H9 (cell line): ENCODE results near the gene CEP126. TPM values are rescaled to one million over a fixed set of nuclear protein-coding genes. Genes with fewer than 3 reads are reported as not detected.

Experiments
- DNase-seq: peaks from one replicate; pipeline ENCODE4 v3.0.0-alpha.2; 2017
- H2AFZ ChIP-seq: one replicate; pipeline ENCODE4 v1.6.1; 2013; ENCODE audit warnings: mild to moderate bottlenecking, low read length, control low read depth, moderate library complexity
- H2AK5ac ChIP-seq: 2 replicates; pipeline ENCODE4 v1.6.1; 2013; ENCODE audit warnings: low read length, control low read depth, mixed read lengths; ENCODE audit not compliant: insufficient read length
- H2BK120ac ChIP-seq: one replicate; pipeline ENCODE4 v1.6.1; 2013; ENCODE audit warnings: low read depth, mild to moderate bottlenecking, low read length, control low read depth, inconsistent platforms; ENCODE audit not compliant: poor library complexity, severe bottlenecking
- H2BK12ac ChIP-seq: 2 replicates; pipeline ENCODE4 v1.6.1; 2013; ENCODE audit warnings: low read length, control low read depth, mixed read lengths, low read depth; ENCODE audit not compliant: insufficient read length
- H2BK15ac ChIP-seq: 2 replicates; pipeline ENCODE4 v1.6.1; 2013; ENCODE audit warnings: low read depth, low read length, control low read depth
- H2BK20ac ChIP-seq: one replicate; pipeline ENCODE4 v1.6.1; 2013; ENCODE audit warnings: low read depth, mild to moderate bottlenecking, low read length, control low read depth, inconsistent platforms; ENCODE audit not compliant: poor library complexity, severe bottlenecking
- H2BK5ac ChIP-seq: 2 replicates; pipeline ENCODE4 v1.6.1; 2013; ENCODE audit warnings: low read length, control low read depth, mixed read lengths; ENCODE audit not compliant: insufficient read length
- H3K14ac ChIP-seq: 2 replicates; pipeline ENCODE4 v1.6.1; 2013; ENCODE audit warnings: low read length, control low read depth; ENCODE audit not compliant: insufficient read depth
- H3K18ac ChIP-seq: 2 replicates; pipeline ENCODE4 v1.6.1; 2013; ENCODE audit warnings: low read depth, mild to moderate bottlenecking, mixed read lengths, low read length, control low read depth; ENCODE audit not compliant: insufficient read length
- H3K23ac ChIP-seq: 2 replicates; pipeline ENCODE4 v1.6.1; 2013; ENCODE audit warnings: low read length, control low read depth, mixed read lengths, low read depth; ENCODE audit not compliant: insufficient read length
- H3K23me2 ChIP-seq: 2 replicates; pipeline ENCODE4 v1.6.1; 2013; ENCODE audit warnings: low read depth, mild to moderate bottlenecking, mixed read lengths, low read length, control low read depth; ENCODE audit not compliant: insufficient read length, poor library complexity, severe bottlenecking
- H3K27ac ChIP-seq: 2 replicates; pipeline ENCODE4 v1.5.1; 2013; ENCODE audit warnings: low read length, control low read depth, mixed read lengths, low read depth; ENCODE audit not compliant: insufficient read length
- H3K27me3 ChIP-seq: 2 replicates; pipeline ENCODE4 v1.6.1; 2013; ENCODE audit warnings: low read length, control low read depth, inconsistent platforms; ENCODE audit not compliant: insufficient read depth
- H3K4ac ChIP-seq: 2 replicates; pipeline ENCODE4 v1.6.1; 2013; ENCODE audit warnings: low read depth, mild to moderate bottlenecking, control low read depth, inconsistent platforms, low read length, moderate library complexity
- H3K4me1 ChIP-seq: 2 replicates; pipeline ENCODE4 v1.6.1; 2013; ENCODE audit warnings: low read length, control low read depth, inconsistent platforms; ENCODE audit not compliant: insufficient read depth
- H3K4me2 ChIP-seq: 2 replicates; pipeline ENCODE4 v1.6.1; 2013; ENCODE audit warnings: low read length, control low read depth, mixed read lengths; ENCODE audit not compliant: insufficient read length, insufficient read depth
- H3K56ac ChIP-seq: 2 replicates; pipeline ENCODE4 v1.6.1; 2013; ENCODE audit warnings: low read depth, mild to moderate bottlenecking, mixed read lengths, low read length, control low read depth; ENCODE audit not compliant: insufficient read length
- H3K79me1 ChIP-seq: 2 replicates; pipeline ENCODE4 v1.6.1; 2013; ENCODE audit warnings: low read depth, mild to moderate bottlenecking, moderate library complexity, low read length, control low read depth, inconsistent platforms; ENCODE audit not compliant: insufficient read depth, poor library complexity, severe bottlenecking
- H3K79me2 ChIP-seq: 2 replicates; pipeline ENCODE4 v1.6.1; 2013; ENCODE audit warnings: low read length, control low read depth, inconsistent platforms; ENCODE audit not compliant: insufficient read depth
- H3K9ac ChIP-seq: 2 replicates; pipeline ENCODE4 v1.6.1; 2013; ENCODE audit warnings: low read length, control low read depth, mixed read lengths; ENCODE audit not compliant: insufficient read length; ENCODE audit errors: extremely low read depth
- H3K9me3 ChIP-seq: one replicate; pipeline ENCODE4 v1.6.1; 2013; ENCODE audit warnings: low read depth, low read length, inconsistent platforms; ENCODE audit not compliant: control insufficient read depth
- H3T11ph ChIP-seq: one replicate; pipeline ENCODE4 v1.6.1; 2013; ENCODE audit warnings: mild to moderate bottlenecking, low read length, control low read depth, inconsistent platforms
- H4K20me1 ChIP-seq: one replicate; pipeline ENCODE4 v1.6.1; 2013; ENCODE audit not compliant: control insufficient read depth, insufficient read length, insufficient read depth
- H4K5ac ChIP-seq: 2 replicates; pipeline ENCODE4 v1.6.1; 2013; ENCODE audit warnings: low read depth, mild to moderate bottlenecking, mixed read lengths, low read length, control low read depth; ENCODE audit not compliant: insufficient read length
- H4K8ac ChIP-seq: replicated peaks from 2 replicates; pipeline ENCODE4 v1.6.1; 2013; ENCODE audit warnings: low read length, control low read depth, mixed read lengths, low read depth; ENCODE audit not compliant: insufficient read length
- H4K91ac ChIP-seq: 2 replicates; pipeline ENCODE4 v1.6.1; 2013; ENCODE audit warnings: low read depth, mild to moderate bottlenecking, moderate library complexity, mixed read lengths, low read length, control low read depth; ENCODE audit not compliant: insufficient read length
- H3K27ac Mint-ChIP-seq, 3 experiments: 2 replicates in 2 of 3; 3 replicates in 1 of 3; pipeline ENCODE4 v1.8.0; 2020 to 2021; ENCODE audit warnings: mixed read lengths in 3 of 3, mild to moderate bottlenecking in 1 of 3, moderate library complexity in 1 of 3
- H3K27me3 Mint-ChIP-seq: 2 replicates; pipeline ENCODE4 v1.8.0; 2021; ENCODE audit warnings: low read depth, mild to moderate bottlenecking, moderate library complexity, mixed read lengths
- H3K36me3 Mint-ChIP-seq, 3 experiments: 2 replicates in 2 of 3; 3 replicates in 1 of 3; pipeline ENCODE4 v1.8.0; 2020 to 2021; ENCODE audit warnings: low read depth in 3 of 3, mixed read lengths in 3 of 3; ENCODE audit not compliant: insufficient read depth in 1 of 3
- H3K4me1 Mint-ChIP-seq, 2 experiments: 2 replicates each; pipeline ENCODE4 v1.8.0; 2020; ENCODE audit warnings: mixed read lengths in 2 of 2
- H3K4me3 Mint-ChIP-seq, 2 experiments: 2 replicates in 1 of 2; 3 replicates in 1 of 2; pipeline ENCODE4 v1.8.0; 2020 to 2021; ENCODE audit warnings: mild to moderate bottlenecking in 2 of 2, mixed read lengths in 2 of 2, moderate library complexity in 1 of 2
- H3K9me3 Mint-ChIP-seq, 2 experiments: 2 replicates in 1 of 2; 3 replicates in 1 of 2; pipeline ENCODE4 v1.8.0; 2020; ENCODE audit warnings: mild to moderate bottlenecking in 2 of 2, mixed read lengths in 2 of 2, moderate library complexity in 1 of 2
- CTCF ChIP-seq: fragments of 200-600 bp; sonication (generic); conservative IDR thresholded peaks from 3 replicates; pipeline ENCODE4 v1.8.0; 2021; ENCODE audit warnings: antibody characterized with exemption, mild to moderate bottlenecking
- WGBS: extraction: QIAGEN DNeasy Blood & Tissue Kit; methylation state at CpG from one replicate; pipeline ENCODE4 v1.1.7; 2013; ENCODE audit warnings: missing lambda C conversion rate, low lambda C conversion rate, mixed read lengths; ENCODE audit not compliant: insufficient read length; ENCODE audit errors: extremely low coverage; 5-methylcytosine and 5-hydroxymethylcytosine counted together
- total RNA-seq: library from RNA; stranded (reverse); gene quantifications from 2 replicates; pipeline ENCODE4 v1.2.1, GENCODE V29; 2021

The CEP126 gene
- total RNA-seq, 1 experiment from 2014 or later: 1.2 TPM

- H2AK5ac ChIP-seq: no peak overlapping the region
- no peak overlapping the region for H2AFZ ChIP-seq
- H2BK15ac ChIP-seq: no peak overlapping the region
- no peak overlapping the region for H2BK120ac ChIP-seq
- H4K8ac ChIP-seq: no peak overlapping the region
- no peak overlapping the region for H3K14ac ChIP-seq
- no peaks in the 10 kb centered on the region for H4K20me1 ChIP-seq
- no peak for DNase-seq
- no peak overlapping the region for H3K18ac ChIP-seq
- H3K23me2 ChIP-seq: no peaks in the 10 kb centered on the region
- no peaks in the 10 kb centered on the region; the same call in 1 of the 2 replicates for H3K27me3 Mint-ChIP-seq
- no peaks in the 10 kb centered on the region for H3K79me1 ChIP-seq
- no peaks in the 10 kb centered on the region for H3K36me3 Mint-ChIP-seq
- H3K4me2 ChIP-seq: no peak overlapping the region
- no peak overlapping the region for H3K56ac ChIP-seq
- H3K23ac ChIP-seq: no peak overlapping the region
- H2BK20ac ChIP-seq: no peak overlapping the region
- no peak overlapping the region for H3T11ph ChIP-seq
- H3K4me1 Mint-ChIP-seq: peaks cover 2 to 8% of the 10 kb centered on the region in 2 experiments; a peak in 2 of 4 replicates
- H3K9me3 Mint-ChIP-seq: no peaks in the 10 kb centered on the region
- no peaks in the 10 kb centered on the region; the same call in 1 of the 2 replicates for H3K27me3 ChIP-seq
- no peaks in the 10 kb centered on the region for H3K79me2 ChIP-seq
- TF ChIP-seq CTCF: no peak
- H3K4me3 Mint-ChIP-seq: no peak overlapping the region
- no peak overlapping the region for H4K91ac ChIP-seq
- H3K27ac ChIP-seq: no peak overlapping the region
- no peak overlapping the region for H2BK12ac ChIP-seq
- no peak overlapping the region for H3K27ac Mint-ChIP-seq
- H4K5ac ChIP-seq: no peak overlapping the region
- no peaks in the 10 kb centered on the region for H3K4me1 ChIP-seq
- no peak overlapping the region for H2BK5ac ChIP-seq
- H3K4ac ChIP-seq: no peak overlapping the region
- H3K9ac ChIP-seq: no peak overlapping the region
- no peaks in the 10 kb centered on the region for H3K9me3 ChIP-seq
- WGBS: no CpG with 5 or more reads among the region's 3 CpGs
Measured at GRCh38 chr11:102012946-102013345, 98.1 kb downstream of the CEP126 start.
